GM21423 (cell line): ENCODE results near the gene FAM118A.
"Not testable (repeated sequence)": the region's sequence is repeated elsewhere in the genome, so short reads cannot be mapped to it uniquely, and the experiment has no call there.

Experiments
- ATAC-seq: cut with Tn5 transposase; IDR thresholded peaks from one replicate; pipeline ENCODE4 v1.9.1; 2021; ENCODE audit warnings: mild to moderate bottlenecking, moderate library complexity; ENCODE audit not compliant: unreplicated experiment

FAM118A gene

DNA sequence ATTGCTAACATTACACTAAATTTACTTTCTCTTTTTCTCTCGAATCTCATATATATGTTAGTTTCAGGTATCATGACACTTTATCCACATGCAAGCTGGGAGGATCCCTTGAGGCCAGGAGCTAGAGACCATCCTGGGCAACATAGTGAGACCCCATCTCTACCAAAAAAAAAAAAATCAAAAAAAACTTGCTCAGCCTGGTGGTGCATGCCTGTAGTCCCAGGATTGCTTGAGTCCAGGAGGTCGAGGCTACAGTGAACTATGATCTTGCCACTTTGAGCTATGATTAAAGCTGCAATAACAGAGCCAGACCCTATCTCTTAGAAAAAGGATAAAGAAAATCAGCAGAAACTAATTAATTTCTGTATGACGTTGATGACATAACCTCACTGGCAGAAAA is 28.7 kb upstream of the FAM118A start:
- no peak for ATAC-seq

DNA sequence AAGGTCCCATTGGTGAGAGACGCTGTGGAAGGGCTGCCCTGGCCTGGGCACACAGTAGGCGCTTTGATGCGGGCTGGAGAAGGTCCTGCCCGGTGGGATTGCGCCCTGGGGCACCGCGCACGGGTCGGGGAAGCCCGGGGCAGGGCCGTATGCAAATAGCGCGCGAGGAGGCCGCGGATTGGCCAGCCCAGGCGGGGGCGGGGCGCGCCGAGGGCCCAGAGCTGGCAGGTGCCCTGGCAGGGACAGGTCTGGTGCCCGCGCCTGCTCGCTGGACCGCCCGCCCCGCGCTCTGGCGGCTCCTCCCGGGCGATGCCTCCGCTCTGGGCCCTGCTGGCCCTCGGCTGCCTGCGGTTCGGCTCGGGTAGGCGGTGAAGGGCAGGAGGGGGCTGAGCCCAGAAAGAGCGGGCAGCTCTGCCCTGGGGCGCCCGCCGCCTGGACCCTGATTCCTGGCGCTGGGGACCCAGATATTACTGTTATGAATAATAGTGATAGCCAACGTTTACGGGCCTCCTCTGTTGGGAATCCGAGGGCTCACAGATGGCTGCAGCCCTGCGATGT is 24.9 kb upstream of the FAM118A start, which contains the start of gene UPK3A:
Gene UPK3A (plus strand): TSS at position 245 of the 558 bp plus-strand sequence. CDS start 65 bp downstream, at position 310.
- ATAC-seq: no peak

DNA sequence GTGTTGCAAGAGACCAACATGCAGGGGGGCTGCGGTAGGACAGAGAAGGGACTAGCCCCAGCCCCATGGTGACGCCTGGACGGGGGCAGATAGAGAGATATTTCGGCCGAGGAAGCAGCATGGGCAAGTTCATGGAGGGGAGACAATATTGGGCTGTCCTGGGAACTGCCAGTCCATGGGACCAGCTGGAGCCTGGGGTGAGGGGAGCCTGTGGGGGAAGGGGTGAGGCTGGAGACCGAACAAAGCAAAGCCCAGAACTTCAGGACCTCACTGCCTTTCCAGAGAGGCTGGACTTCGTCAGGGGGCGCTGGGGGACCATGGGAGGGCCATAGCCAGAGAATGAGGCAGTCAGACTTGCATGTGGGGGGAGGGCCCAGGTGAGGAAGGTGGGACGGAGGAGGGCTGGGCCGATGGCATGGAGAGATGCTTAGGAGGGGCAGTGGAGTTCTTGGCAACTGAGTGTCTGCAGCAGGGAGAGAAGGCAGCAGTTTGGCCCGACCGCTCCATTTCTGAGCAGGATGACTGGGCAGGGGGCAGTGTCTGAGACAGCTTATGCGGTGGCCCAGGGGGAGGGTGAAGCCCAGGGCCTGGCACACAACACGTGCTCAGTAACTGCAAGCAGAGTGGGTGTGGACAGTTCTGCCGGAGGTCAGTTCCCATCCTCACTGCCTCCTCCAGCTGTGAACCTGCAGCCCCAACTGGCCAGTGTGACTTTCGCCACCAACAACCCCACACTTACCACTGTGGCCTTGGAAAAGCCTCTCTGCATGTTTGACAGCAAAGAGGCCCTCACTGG is 24.3 kb upstream of the FAM118A start:
- no peak for ATAC-seq

DNA sequence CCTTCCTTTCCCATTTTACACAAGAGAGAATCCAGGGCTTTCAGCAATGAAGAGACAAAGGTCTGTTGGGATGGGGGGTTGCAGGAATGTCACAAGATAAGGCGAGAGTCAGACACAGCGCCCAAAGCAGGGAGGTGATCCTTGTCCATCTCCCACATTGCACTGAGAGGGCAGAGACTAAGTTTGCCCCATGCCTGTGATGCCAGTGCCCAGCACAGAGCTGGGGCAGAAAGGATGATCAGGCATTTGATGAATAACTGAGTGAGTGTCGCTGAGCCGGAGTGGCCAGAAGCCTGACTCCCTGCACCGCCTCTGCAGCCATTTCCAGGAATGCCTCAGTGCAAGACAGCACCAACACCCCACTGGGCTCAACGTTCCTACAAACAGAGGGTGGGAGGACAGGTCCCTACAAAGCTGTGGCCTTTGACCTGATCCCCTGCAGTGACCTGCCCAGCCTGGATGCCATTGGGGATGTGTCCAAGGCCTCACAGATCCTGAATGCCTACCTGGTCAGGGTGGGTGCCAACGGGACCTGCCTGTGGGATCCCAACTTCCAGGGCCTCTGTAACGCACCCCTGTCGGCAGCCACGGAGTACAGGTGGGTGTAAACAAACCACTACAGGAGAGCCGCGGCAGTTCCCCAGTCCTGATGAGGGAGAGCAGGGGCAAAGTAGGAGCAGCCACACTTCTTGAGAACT is 22.7 kb upstream of the FAM118A start:
- no peak for ATAC-seq

- ATAC-seq: no peak
Observed at GRCh38 chr22:45290410-45290936, 19.3 kb upstream of the FAM118A start.

- ATAC-seq: no peak
Observed at GRCh38 chr22:45291061-45291930, 18.4 kb upstream of the FAM118A start.

- no peak for ATAC-seq
Observed at GRCh38 chr22:45291931-45292290, 17.8 kb upstream of the FAM118A start.

GRCh38 chr22:45292731-45293442 is 16.8 kb upstream of the FAM118A start:
- ATAC-seq: no peak

- ATAC-seq: no peak
Observed at GRCh38 chr22:45294030-45294429, 15.7 kb upstream of the FAM118A start.

DNA sequence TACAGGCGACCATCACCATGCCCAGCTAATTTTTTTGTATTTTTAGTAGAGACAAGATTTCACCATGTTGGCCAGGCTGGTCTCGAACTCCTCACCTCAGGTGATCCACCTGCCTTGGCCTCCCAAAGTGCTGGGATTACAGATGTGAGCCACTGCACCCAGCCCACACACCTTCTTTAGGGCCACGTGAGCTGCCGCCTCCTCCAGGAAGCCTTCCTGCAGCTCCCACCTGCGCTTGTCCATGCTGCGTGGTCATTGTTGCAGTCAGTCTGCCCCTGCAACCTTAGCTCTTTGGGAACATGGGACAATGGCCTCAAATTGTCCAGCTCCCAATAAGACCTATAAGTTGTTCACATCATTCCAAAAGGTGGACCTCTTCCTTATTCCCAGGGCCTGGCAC is 14.7 kb upstream of the FAM118A start:
- not testable (repeated sequence) for ATAC-seq

- no peak for ATAC-seq
Observed at GRCh38 chr22:45295492-45295891, 14.2 kb upstream of the FAM118A start.

DNA sequence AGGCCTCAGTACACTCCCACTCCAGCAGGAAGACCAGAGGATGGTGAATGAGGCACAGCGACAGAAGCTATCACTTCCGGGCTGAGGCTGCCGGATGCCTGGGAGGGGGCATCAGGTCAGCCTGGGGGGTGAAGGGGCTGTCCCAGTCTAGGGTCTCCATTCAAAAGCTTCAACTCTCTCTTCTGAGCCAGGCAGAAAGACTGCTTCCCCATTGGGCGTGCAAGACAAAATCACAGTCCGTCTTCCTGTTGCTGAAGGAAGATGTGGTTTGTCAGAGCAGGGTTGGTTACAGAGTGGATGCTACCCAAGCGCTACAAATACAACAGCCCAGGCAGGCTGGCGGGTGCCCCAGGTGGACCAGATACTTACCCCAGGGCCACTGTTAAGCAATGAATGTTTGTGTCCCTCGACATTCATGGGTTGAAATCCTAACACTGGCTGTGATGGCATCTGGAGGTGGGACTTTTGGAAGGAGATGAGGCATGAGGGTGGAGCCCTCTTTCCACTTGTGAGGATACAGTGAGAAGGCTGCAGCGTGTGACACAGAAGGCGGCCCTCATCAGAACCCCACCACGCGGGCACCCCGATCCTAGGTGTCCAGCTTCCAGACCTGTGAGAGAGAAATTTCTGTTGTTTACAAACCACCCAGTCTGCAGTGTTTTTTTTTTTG is 13.0 kb upstream of the FAM118A start:
- ATAC-seq: no peak

- no peak for ATAC-seq
Observed at GRCh38 chr22:45298934-45299505, 10.7 kb upstream of the FAM118A start.

DNA sequence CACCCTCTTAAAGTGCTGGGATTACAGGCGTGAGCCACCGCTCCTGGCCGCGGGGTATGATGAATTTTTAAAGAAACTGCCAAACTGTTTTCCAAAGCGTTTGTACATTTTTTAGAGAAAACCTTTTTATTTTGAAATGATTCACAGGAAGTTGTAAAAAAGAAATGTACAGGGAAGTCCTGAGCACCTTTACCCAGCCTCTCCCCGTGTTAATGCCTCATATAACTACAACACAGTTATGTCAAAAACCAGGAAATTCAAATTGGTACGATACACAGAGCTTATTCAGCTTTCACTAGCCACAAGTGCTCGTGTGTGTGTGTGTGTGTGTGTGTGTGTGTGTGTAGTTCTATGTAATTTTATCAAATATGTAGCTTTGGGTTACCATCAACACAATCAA is 7.0 kb upstream of the FAM118A start:
- ATAC-seq: no peak

GRCh38 chr22:45303181-45303580 is 6.6 kb upstream of the FAM118A start:
- no peak for ATAC-seq

DNA sequence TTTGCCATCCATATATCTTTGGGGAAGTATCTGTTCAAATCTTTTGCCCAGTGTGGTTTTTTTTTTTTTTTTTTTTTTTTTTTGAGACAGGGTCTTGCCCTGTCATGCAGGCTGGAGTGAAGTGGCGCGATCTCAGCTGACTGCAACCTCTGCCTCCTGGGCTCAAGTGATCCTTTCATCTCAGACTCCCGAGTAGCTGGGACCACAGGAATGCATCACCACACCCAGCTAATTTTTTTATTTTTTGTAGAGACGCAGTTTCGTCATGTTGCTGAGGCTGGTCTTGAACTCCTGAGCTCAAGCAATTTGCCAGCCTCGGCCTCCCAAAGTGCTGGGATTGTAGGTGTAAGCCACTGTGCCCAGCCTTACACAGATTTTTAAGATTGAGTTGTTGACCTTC is 4.8 kb upstream of the FAM118A start:
- no peak for ATAC-seq

DNA sequence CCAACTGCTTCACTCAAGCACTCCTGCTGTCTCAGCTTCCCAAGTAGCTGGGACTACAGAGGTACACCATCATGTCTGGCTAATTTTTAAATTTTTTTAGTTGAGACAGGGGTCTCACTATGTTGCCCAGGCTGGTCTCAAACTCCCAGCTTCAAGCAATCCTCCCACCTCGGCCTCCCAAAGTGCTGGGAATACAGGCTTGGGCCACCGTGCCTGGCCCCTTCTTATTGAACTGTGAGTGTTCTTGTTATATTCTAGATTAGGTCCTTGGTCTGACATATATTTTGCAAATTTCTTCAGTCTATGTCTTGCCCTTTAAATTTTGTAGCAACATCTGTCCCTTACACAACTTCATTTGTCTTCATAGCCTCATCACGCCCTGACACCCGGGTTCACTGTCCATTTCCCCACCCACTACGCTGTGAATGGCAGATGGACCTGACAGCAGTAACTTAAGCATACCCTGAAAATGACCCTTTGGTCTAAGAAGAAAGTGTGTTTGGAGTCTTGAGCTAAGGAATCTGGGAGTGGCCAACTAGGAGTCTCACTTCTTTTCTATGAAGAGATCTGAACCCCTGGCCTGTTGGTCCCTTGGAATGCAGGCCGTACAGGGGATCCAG is 4.2 kb upstream of the FAM118A start:
- ATAC-seq: no peak

DNA sequence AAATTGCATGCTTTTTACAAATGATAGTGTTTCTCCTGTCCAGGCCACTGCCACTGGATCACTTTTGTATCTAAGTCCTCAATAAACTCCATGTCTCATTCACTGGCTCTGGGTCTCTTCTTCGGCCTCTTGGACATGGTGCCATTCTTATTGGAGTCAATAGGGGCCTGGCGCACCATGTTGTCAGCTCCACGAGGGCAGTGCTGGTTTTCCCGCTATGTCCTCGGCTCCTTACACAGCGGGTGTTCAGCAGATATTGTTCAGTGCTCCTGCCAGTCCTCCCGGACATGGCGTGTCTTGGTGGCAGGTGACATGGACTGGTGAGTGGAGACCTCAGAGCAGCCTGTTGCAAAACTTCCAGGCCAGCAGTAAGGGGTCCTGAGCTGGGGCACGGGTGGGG is 3.6 kb upstream of the FAM118A start:
- no peak for ATAC-seq

GRCh38 chr22:45308391-45308956 is 1.3 kb upstream of the FAM118A start:
- ATAC-seq: no peak
